KMS-11 (cell line): ENCODE measurements around the gene SECISBP2.

Source experiments
- H2AFZ ChIP-seq: fragments of 200-600 bp; sonication (generic); 2 replicates; pipeline ENCODE4 v1.6.1; 2016; ENCODE audit warnings: antibody characterized with exemption, mixed run types, low read depth
- H3K27ac ChIP-seq: fragments of 200-600 bp; sonication (generic); 2 replicates; pipeline ENCODE4 v1.6.1; 2016; ENCODE audit warnings: mild to moderate bottlenecking, mixed run types
- H3K27me3 ChIP-seq: fragments of 200-600 bp; sonication (generic); 2 replicates; pipeline ENCODE4 v1.6.1; 2017; ENCODE audit warnings: mild to moderate bottlenecking, low read depth, mixed run types, moderate library complexity; ENCODE audit not compliant: insufficient read depth
- H3K36me3 ChIP-seq: fragments of 200-600 bp; sonication (generic); 2 replicates; pipeline ENCODE4 v1.6.1; 2017; ENCODE audit warnings: mild to moderate bottlenecking, mixed run types; ENCODE audit not compliant: insufficient read depth
- H3K4me1 ChIP-seq: fragments of 200-600 bp; sonication (generic); 2 replicates; pipeline ENCODE4 v1.6.1; 2016; ENCODE audit warnings: mild to moderate bottlenecking, low read depth, mixed run types; ENCODE audit not compliant: poor library complexity, severe bottlenecking
- H3K4me2 ChIP-seq: fragments of 200-600 bp; sonication (generic); 2 replicates; pipeline ENCODE4 v1.7.0; 2016; ENCODE audit warnings: mild to moderate bottlenecking, mixed run types
- H3K4me3 ChIP-seq: fragments of 200-600 bp; sonication (generic); IDR thresholded peaks from 2 replicates; pipeline ENCODE4 v1.6.1; 2017; ENCODE audit warnings: low read depth, low read length, mixed read lengths; ENCODE audit not compliant: insufficient read depth
- H3K79me2 ChIP-seq: fragments of 200-600 bp; sonication (generic); 2 replicates; pipeline ENCODE4 v1.6.1; 2016; ENCODE audit warnings: low read depth, mixed run types; ENCODE audit not compliant: insufficient read depth
- H3K9ac ChIP-seq: fragments of 200-600 bp; sonication (generic); 2 replicates; pipeline ENCODE4 v1.6.1; 2016; ENCODE audit warnings: mild to moderate bottlenecking, mixed run types
- H4K20me1 ChIP-seq: fragments of 200-600 bp; sonication (generic); 2 replicates; pipeline ENCODE4 v1.6.1; 2016; ENCODE audit warnings: mild to moderate bottlenecking, mixed run types; ENCODE audit not compliant: insufficient read depth
- CTCF ChIP-seq: fragments of 200-600 bp; sonication (generic); conservative IDR thresholded peaks from 2 replicates; pipeline ENCODE4 v1.6.1; 2017; ENCODE audit warnings: low read depth, mild to moderate bottlenecking, antibody characterized with exemption, low read length, moderate library complexity, mixed read lengths

The SECISBP2 gene

GRCh38 chr9:89361031-89361430, 42.7 kb downstream of the SECISBP2 start:
- H3K36me3 ChIP-seq: peaks cover 3% of the 10 kb centered on the region; the same call in 1 of the 2 replicates
- H3K27me3 ChIP-seq: no peaks in the 10 kb centered on the region
- H3K79me2 ChIP-seq: no peaks in the 10 kb centered on the region
- H3K4me3 ChIP-seq: no peak overlapping the region
- H3K4me2 ChIP-seq: no peak overlapping the region
- no peak overlapping the region for H3K27ac ChIP-seq
- no peaks in the 10 kb centered on the region for H3K4me1 ChIP-seq
- no peak overlapping the region for H3K9ac ChIP-seq
- no peak overlapping the region for H2AFZ ChIP-seq
- no peaks in the 10 kb centered on the region for H4K20me1 ChIP-seq
- TF ChIP-seq CTCF: no peak

GRCh38 chr9:89361816-89362646, 43.7 kb downstream of the SECISBP2 start:
- Histone ChIP-seq H3K9ac (no peak overlapping the region), H3K36me3 (no peaks in the 10 kb centered on the region)
- no peak for TF ChIP-seq CTCF

GRCh38 chr9:89362647-89363310, 44.5 kb downstream of the SECISBP2 start:
- H3K4me3 ChIP-seq: no peak overlapping the region
- H3K9ac ChIP-seq: no peak overlapping the region
- no peak overlapping the region for H3K27ac ChIP-seq
- TF ChIP-seq CTCF: no peak
- no peak overlapping the region for H2AFZ ChIP-seq
- H3K4me1 ChIP-seq: no peaks in the 10 kb centered on the region
- H3K36me3 ChIP-seq: no peaks in the 10 kb centered on the region
- no peaks in the 10 kb centered on the region for H3K79me2 ChIP-seq
- H4K20me1 ChIP-seq: no peaks in the 10 kb centered on the region
- no peaks in the 10 kb centered on the region for H3K27me3 ChIP-seq
- H3K4me2 ChIP-seq: no peak overlapping the region

More at GRCh38 chr9:89361816-89362646, 43.7 kb downstream of the SECISBP2 start:
- H3K4me2 ChIP-seq: no peak overlapping the region
- no peak overlapping the region for H3K27ac ChIP-seq
- no peak overlapping the region for H3K4me3 ChIP-seq
- no peak overlapping the region for H2AFZ ChIP-seq
- H3K27me3 ChIP-seq: no peaks in the 10 kb centered on the region
- H4K20me1 ChIP-seq: no peaks in the 10 kb centered on the region
- H3K4me1 ChIP-seq: no peaks in the 10 kb centered on the region
- no peaks in the 10 kb centered on the region for H3K79me2 ChIP-seq

DNA sequence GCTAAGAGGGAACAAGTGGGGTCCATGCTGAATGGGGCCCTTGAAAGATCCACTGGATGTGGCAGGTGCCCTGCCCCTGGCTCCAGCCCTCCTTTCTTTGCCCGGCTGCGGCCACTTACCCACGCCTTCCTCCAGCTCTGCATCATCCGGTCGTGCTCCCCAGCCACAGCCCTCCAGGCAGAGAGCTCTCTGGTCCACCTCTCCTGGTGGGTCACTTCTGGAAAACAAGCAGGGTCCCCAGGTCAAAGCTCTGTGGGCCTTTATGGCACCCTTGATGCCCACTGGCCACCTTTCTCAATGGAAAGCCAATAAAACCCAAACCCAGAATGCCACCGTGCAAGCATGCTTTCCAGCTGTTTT, 45.0 kb downstream of the SECISBP2 start:
- H3K9ac ChIP-seq: no peak overlapping the region
- no peak overlapping the region for H3K4me2 ChIP-seq
- H2AFZ ChIP-seq: no peak overlapping the region
- no peaks in the 10 kb centered on the region for H3K4me1 ChIP-seq
- no peaks in the 10 kb centered on the region for H3K79me2 ChIP-seq
- no peaks in the 10 kb centered on the region for H4K20me1 ChIP-seq
- no peak for TF ChIP-seq CTCF
- no peaks in the 10 kb centered on the region for H3K27me3 ChIP-seq
- no peak overlapping the region for H3K27ac ChIP-seq
- no peaks in the 10 kb centered on the region for H3K36me3 ChIP-seq
- no peak overlapping the region for H3K4me3 ChIP-seq
